ELF-1 (cell line): ENCODE measurements around the gene B3GNT2.
"Not testable (repeated sequence)": the region's sequence is repeated elsewhere in the genome, so short reads cannot be mapped to it uniquely, and the experiment has no call there.

ENCODE experiments used
- DNase-seq: peaks from one replicate; pipeline ENCODE4 v3.0.0-alpha.2; 2016; ENCODE audit warnings: low read depth, low spot score

Gene B3GNT2, protein sequence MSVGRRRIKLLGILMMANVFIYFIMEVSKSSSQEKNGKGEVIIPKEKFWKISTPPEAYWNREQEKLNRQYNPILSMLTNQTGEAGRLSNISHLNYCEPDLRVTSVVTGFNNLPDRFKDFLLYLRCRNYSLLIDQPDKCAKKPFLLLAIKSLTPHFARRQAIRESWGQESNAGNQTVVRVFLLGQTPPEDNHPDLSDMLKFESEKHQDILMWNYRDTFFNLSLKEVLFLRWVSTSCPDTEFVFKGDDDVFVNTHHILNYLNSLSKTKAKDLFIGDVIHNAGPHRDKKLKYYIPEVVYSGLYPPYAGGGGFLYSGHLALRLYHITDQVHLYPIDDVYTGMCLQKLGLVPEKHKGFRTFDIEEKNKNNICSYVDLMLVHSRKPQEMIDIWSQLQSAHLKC

DNA sequence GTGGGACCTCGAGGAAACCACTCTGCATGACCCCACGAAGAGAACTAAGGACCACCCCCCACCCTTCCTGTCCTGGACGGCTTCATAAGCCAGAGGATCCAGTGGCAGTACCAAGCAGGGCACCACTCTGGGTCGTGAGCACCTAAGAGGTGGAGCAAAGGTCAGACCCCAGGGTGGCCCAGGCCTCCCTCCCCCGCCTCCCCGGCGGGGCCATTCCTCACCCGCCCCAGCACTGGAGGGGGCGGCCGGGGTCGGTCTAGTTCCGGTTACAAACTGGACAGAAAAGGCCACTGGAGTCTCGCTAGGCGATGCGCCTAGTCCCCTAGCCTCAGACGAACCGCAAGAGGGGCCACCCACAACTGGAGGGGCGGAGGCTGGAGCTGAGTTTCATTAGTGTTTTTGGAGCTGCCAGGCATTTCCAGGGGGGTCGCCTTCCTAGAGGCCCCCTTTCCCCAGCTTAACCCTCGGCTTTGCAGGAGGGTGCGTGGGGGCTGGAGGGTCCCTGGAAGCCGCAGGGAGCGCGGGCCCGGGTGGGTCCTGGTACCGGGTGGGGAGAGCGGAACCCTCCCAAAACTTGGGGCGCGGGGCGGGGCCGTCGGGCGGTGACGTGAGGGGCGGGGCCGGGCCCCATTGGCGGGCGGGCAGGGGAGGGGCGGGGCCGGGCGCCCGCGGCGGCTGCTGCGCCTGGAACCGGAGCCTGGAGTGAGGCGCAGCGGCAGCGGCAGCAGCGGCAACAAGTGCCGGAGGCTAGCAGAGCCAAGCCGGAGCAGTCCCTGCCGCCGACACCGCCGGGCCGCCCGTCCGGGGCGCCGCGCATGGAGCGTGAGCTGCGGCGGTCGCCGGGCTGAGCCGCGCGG is at the start of gene B3GNT2:
Gene B3GNT2, plus strand, starts transcription at position 695 of the 857 bp plus-strand sequence. CDS start 26,106 bp downstream, outside the sequence.
- peak; percentile 69 for DNase-seq

DNA sequence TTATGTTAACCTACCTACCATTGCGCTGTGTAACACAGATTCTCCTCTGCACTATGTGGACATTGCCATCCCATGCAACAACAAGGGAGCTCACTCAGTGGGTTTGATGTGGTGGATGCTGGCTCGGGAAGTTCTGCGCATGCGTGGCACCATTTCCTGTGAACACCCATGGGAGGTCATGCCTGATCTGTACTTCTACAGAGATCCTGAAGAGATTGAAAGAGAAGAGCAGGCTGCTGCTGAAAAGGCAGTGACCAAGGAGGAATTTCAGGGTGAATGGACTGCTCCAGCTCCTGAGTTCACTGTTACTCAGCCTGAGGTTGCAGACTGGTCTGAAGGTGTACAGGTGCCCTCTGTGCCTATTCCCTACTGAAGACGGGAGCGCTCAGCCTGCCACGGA is 49.1 kb upstream of the B3GNT2 start:
- not testable (repeated sequence) for DNase-seq

DNA sequence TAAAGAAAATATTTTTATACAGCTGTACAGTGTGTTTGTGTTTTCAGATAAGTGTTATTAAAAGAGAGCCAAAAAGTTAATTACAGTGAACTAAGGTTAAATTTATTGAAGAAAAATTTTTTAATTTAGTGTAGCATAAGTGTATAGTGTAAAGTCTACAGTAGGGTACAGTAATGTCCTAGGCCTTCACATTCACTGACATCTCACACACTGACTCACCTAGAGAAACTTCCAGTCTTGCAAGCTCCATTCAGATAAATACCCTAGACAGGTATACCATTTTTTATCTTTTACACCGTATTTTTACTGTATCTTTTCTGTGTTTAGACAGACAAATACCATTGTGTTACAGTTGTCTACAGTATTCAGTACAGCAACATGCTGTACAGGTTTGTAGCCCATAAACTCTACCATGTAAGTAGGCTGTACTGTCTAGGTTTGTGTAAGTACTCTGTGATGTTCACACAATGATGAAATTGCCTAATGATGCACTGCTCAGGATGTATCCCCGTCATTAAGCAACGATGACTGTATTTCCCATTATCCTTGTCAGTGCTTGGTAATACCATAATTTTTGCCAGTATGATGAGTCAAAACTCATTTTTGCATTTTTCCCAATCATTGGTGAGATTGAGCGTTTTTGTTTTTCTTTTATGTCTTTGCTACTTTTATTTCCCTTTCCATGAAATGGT is 48.2 kb upstream of the B3GNT2 start:
- no peak for DNase-seq

DNA sequence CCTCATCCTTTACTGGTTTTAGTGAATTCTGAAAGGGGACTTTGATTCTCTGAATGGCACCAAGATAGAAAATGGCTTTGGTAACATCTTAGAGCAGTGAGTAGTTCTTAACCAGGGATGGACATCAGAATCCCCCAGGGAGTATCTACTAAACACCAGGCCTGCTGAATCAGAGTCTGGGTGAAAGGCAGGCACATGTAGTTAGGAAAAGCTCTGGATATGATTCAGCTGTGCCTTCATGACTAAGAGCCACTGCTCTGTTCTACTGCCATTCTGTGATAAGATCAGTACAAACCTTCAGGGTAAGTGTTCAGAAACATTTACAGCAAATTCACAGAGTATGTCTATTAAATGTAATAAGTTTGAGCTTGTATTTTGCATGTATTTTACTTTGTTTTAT is 46.2 kb upstream of the B3GNT2 start:
- peak; percentile 29 for DNase-seq

DNA sequence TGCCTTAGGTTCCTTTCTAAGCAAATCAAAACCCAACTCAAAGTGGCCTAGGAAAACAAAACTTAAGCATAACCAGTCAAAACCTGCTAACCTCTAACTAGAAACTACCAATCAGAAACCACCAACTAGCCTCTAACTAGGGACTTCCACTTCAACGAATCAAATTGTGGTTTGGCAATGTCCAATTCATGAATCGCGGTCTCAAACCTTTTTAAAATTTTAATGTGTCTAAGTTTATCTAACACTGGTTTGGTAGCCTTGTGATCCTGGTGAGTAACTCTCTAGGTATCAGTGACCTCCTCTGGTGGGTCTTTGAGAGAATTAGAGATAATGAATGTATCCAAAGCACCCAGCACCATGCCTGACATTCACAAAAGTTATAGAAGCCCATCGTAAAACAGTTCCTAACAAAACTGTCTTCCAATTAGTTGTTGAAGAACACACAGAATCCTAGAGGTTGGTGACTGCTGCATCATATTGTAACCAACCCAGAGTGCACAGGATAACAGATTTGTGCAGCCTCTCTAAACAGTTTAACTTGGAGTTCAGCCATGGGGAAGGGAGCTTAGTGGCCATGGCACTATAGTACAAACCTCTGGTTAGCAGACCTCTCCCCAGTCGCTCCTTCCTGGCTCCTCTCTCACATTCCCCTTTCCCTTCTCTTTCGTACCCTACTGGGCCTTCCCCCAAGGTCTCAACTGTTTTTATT is 45.2 kb upstream of the B3GNT2 start:
- no peak for DNase-seq

DNA sequence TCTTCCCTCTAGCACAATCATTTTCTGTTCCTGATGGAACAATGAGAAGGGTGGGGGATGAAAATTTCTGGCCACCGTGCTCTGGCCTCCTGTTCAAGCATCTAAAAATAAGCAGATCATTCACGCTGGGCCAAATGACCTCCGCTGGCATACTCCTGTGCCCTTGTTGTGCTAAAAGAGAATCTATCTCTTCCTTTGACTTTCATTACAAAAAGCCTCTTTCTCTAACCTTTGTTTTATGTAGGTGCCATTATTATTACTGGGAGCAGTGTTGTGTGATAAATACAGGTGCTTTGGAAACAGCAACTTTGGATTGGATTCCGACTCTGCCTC is 44.6 kb upstream of the B3GNT2 start:
- no peak for DNase-seq

DNA sequence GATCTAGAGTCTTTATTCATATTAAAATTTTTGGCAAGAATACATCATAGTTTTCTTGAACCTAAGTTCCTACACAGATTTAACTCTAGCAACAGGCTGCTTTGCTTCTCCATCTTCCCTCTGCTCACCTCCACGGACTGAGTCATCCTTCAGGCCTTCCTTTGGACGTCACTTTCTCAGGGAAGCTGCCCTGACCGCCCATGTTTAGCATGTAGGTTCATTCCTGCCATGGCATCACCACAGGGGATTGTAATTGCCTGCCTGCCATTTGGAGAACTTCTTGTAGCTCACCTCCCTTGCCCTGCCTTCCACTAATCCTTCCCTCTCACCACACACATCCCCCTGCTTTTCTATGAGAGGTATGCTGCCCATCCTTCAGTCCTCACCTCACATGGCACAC is 43.9 kb upstream of the B3GNT2 start:
- no peak for DNase-seq

DNA sequence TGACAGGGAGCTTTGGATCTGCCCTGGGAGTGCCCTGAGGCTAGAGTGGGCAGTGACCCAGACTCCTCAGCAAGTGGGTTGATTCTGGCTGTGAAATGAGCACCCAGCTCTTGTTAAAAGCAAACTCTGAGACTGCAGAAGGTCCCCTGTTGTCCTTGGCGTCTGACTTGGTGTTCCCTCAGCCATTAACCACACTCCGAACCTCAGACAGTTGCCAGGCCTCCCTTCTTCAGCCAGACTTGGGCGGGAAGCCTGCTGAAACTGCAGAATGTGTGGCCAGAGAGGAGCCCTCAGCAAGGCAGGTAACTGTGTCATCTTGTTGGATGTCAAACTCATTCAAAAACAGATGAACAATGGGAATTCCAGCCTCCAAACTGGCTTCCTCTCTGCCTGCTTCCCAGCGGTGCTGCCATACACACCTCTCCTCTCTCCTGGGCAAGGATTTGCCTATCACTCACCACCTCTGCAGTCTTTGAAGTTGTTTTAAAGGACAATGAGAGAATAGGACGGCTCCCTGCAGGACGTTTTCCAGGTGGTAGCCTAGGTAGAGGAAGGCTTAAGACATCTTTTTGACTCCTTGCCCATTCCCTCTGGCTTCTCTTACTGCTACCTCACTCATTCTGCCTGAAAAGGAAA is 38.9 kb upstream of the B3GNT2 start:
- peak; percentile 65 for DNase-seq

DNA sequence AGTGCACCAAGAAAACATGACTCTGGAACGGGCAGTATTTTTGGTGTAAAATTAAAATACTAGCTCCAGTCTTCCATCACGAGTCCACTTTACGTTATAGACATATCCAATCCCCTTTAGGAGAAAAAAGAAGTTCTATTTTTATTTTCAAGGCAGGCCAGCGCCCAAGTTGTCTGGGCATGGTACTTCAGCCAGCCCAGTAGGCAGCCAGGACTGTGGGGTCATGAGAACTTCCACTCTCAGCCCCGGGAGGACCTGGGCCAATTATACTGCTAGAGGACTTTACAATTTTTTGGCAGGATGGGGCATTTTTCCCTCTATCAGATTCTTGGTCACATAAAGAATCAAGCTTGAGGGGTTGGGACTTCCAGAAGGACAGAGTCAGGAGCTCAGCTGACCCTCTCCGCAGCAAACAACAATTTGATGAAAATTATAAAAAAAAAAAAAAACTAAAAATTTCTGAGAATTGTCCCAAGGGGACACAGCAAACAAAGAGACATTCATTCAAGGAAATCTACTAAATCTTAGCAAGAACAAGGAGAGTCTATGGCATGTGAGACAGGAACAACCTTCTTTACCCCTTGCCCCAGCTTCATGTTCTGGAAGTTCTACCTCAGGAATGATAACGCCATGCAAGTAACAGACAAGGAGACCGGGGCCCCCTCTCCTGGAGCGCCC is 37.3 kb upstream of the B3GNT2 start:
- DNase-seq, result no peak

DNA sequence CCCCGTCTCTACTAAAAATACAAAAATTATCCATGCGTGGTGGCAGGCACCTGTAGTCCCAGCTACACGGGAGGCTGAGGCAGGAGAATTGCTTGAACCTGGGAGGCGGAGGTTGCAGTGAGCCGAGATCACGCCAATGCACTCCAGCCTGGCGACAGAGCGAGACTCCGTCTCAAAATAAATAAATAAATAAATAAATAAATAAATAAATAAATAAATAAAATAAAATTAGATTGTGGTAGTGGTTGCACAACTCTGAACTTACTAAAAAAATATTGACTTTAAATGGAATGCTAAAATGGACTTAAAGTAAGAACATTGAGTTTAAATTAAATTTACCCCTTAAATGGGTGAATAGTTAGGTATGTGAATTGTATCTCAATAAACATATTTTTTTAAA is 35.2 kb upstream of the B3GNT2 start:
- DNase-seq, result not testable (repeated sequence)

DNA sequence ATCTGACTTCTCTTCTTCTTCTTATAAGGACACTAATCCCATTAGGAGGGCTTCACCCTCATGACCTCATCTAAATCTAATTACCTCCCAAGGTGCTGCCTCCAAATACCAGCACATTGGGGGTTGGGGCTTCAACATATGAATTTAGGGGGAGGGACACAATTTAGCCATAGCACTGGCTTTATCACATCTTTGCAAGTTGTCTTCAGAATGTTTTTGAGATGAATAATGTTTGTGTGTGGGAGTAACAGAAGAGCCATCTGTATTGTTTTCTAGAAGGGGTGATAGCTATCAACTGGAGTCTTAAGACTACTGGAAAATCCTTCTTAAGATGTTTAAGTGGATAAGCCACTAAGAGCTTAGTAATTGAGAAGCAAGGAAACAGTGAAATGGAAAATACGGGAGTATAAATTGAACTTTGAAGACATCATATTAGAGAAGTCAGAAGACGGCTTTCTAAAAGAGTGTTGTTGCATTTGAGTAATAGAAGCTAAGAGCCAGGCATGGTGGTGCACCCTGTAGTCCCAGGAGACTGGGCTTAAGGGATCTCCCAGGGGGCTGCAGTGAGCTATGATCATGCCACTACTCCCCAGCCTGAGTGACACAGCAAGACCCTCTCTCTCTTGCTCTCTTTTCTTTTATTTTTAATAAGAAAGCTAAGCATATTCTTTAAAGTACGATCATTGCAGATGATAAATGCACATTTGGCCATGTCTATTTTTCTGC is 32.6 kb upstream of the B3GNT2 start:
- no peak for DNase-seq

DNA sequence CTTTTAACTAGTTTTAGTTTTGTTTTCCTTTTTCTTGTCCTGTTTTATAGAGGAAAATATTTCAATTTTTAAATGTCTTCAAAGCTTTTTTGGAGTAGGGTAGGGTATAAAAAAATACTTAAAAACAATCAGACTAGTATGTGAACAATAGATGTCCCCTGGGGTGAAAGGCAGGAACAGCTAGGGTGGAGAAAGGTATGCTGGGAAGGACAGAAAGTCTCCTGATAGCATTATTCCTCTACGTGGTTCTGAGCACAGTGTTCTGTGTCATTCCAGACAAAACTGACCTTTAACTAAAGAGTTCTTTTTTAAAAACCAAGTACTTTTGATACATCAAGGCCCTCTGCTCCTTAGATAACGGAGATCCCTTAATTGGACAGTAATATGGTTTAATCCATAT is 32.1 kb upstream of the B3GNT2 start:
- DNase-seq, result no peak

DNA sequence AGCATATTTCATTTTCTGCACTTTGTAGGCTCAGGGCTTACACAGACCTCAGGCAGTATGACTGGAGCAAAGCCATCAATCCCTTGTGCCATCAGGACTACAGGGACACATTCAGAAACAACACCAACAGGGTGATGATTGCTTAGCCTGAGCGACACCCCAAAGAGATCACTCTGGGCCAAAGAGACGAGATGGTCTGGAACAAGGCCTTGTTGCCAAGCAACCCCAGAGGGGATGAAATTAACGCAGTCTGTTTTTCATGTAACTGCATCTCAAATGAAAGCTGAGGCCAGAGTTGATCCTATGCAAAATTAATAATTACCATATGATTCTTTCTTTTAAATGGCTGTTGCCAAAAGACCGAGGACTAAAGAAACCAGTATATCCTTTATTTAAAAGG is 20.2 kb upstream of the B3GNT2 start:
- no peak for DNase-seq

DNA sequence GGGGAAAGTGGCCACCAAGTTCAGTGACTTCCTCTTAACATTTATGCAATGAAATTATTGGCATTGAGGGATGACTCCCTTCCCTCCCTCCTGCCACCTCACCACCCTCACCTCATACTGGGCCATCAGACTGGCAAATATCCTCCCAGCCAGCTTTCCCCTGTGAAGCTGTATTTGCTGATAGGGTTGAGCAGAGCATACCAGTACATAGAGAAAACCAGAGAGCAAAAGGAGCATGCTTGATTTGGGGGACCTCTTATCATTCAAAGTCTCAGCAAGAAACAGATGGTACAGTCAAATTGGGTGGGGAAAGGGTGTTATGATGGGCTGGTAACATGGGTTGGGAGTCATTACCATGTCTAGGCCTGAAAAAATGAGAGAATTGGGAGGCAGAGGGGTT is 19.1 kb upstream of the B3GNT2 start:
- no peak for DNase-seq

DNA sequence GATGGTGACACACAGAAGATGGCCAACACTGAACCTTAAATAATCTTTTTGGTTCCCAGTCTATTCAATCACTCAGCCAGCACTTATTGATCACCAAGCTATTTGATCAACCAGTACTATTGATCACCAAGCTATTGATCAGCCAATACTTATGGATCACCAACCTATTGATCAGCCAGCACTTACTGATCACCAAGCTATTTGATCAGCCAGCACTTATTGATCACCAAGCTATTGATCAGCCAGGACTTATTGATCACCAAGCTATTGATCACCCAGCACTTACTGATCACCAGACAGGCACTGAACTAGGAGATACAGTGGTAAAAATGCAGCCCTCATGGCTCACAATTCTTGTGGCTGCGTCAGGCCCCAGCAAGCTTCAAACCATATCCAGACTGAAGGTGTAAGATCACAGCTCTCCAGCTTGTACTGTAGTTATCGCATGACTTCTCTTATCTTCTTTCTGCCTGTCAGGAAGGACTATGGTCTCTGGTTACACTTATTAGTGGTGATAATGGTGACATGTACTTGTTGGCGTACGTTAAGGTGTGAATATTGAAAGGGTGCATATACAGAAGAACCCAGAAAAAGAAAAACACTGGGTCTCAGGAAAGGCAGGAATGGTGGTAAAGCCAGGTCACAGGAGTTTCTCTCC is 18.4 kb upstream of the B3GNT2 start:
- DNase-seq, result no peak

DNA sequence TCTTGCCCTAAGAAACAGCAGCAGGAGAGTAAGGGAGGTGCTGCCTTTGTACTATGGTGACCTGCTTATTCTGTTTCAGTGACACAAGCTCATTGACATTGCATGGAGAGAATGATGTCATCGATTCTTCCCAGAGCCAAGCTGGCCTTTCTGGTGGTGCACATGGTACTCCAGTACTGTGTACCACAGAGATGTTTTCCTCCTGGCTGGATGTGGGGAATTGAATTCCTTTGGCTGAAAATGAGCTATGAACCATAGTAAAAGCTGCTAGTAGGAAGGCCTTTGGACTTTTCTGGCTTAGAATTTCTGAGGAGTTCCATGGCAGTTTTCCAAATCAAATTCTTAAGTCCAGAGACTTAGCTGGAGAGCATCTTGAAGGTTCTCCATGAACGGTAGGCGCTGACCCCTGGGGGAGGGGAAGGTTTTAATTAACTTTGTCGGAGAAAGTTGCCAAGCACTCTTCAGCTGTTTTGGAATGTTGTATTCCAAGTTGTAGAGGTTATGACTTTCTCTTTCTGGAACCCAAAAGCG is 17.1 kb upstream of the B3GNT2 start:
- DNase-seq, result no peak

DNA sequence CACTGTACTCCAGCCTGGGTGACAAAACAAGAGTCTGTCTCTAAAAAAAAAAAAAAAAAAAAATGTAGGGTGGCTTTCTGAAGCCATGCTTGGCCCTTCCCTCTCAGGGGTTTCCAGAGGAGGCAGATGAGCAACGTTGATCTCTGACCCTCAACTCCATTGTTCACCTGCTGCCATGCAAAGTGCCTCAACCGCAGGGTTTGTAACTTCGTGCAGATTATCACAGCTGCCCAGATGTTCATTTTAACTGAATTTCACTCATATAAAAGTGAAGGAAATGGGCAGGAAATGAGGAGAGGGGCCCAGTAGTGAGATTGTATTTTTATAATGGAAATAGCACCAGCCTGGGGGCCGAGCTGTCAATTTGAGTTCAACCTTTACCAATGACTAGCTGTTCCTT is 14.9 kb upstream of the B3GNT2 start:
- no peak for DNase-seq

DNA sequence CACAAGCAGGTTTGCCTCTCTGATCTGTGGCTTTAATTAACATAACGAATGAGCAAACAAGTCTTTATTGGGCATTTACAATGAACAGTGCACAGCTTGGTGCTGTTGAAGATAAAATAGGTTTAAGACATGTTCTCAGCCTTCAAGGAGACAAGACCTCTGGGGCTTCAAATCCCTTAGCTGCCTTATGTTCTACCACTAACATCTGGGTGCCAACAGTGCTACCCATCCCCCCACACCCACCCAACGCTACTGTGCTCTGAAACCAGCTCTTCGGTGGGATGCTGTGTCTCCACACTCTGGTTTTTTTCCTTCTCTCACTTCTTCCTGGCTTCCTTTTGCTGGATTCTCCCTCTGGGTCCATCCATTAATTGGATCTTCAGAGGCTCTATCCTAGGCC is 14.1 kb upstream of the B3GNT2 start:
- no peak for DNase-seq

DNA sequence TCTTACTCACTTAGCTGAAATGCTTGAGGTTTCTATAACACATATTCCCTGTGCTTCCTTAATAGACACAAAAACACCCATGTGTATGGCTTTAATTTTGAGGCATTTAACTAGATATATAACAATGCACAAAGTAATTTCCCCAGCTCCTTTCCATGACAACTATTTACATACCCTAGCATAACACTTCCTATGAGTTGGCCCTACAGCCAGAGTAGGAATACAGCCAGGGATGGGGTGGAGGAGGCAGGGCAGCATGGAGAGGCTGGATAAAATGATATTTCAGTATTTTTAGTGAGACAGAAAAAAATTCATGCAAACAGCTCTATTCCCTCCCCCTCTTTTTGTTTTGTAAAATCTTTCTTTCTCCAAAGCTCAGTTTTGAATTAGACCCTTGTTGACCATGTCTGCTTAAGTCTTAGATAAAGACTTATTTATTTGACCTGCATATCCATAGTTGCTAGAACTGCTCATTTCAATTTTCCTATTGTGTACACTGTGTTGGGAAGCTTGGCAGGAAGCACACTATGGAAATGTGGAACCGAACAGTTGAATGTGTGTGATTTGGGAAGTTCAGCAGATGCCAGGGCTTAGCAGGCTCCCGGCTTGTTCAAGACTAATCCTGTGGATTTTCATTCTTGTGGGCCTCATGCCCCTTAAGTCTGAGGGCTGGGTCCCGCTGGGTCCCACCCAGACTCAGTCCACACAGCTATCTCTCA is 11.2 kb upstream of the B3GNT2 start:
- no peak for DNase-seq
